ENCODE results near the gene FN1. TPM values are rescaled to one million over a fixed set of nuclear protein-coding genes. Genes with fewer than 3 reads are reported as not detected.

The FN1 gene
- total RNA-seq, 1 donor from 2014 or later, result 52.0 TPM

- Mint-ChIP-seq H3K9me3 (no peaks in the 10 kb centered on the region), H3K36me3 (peaks cover 18% of the 10 kb centered on the region), H3K27me3 (ENCODE audit: insufficient read depth, low read depth) (no peaks in the 10 kb centered on the region), H3K27ac (no peak overlapping the region), H3K4me1 (no peaks in the 10 kb centered on the region), H3K4me3 (no peak overlapping the region)
- no peaks in the 10 kb centered on the region for H4K20me1 ChIP-seq (ENCODE audit: low read depth)
- no peak overlapping the region for H3K9ac ChIP-seq
- no peaks in the 10 kb centered on the region for H3K27me3 ChIP-seq
- H3K4me3 ChIP-seq, result no peak overlapping the region
- H3K4me2 ChIP-seq, result no peak overlapping the region
- TF ChIP-seq EZH2phosphoT487 (IDR thresholded peaks at IDR 0.05) (no peak), EZH2 (IDR thresholded peaks at IDR 0.05) (no peak), CTCF (IDR thresholded peaks at IDR 0.05) (no peak)
- H3K27ac ChIP-seq, result no peak overlapping the region
- H3K79me2 ChIP-seq (ENCODE audit: low read depth), result no peaks in the 10 kb centered on the region
- H3K36me3 ChIP-seq, result peaks cover 3% of the 10 kb centered on the region
- H3F3A ChIP-seq (ENCODE audit: low read depth), result no peaks in the 10 kb centered on the region
- no peaks in the 10 kb centered on the region for H3K4me1 ChIP-seq
- no peak for DNase-seq (ENCODE audit: low spot score)
- no peaks in the 10 kb centered on the region for H3K9me3 ChIP-seq (ENCODE audit: low read depth)
- H2AFZ ChIP-seq (replicated peaks), result no peak overlapping the region
Measured at GRCh38 chr2:215416656-215417055, 19.2 kb downstream of the FN1 start.

GRCh38 chr2:215415820-215416577 is 19.9 kb downstream of the FN1 start:
- Histone ChIP-seq H3K4me2 (no peak overlapping the region), H3K79me2 (ENCODE audit: low read depth) (no peaks in the 10 kb centered on the region)

GRCh38 chr2:215415218-215415617 is 20.6 kb downstream of the FN1 start:
- no peaks in the 10 kb centered on the region for H3K9me3 ChIP-seq (ENCODE audit: low read depth)
- no peak overlapping the region for H3K9ac ChIP-seq
- no peaks in the 10 kb centered on the region for H3F3A ChIP-seq (ENCODE audit: low read depth)
- no peak for DNase-seq (ENCODE audit: low spot score)
- no peak overlapping the region for H3K4me2 ChIP-seq
- H2AFZ ChIP-seq (replicated peaks), result no peak overlapping the region
- H3K27me3 ChIP-seq, result no peaks in the 10 kb centered on the region
- no peak overlapping the region for H3K27ac ChIP-seq
- H3K9me3 Mint-ChIP-seq, result no peaks in the 10 kb centered on the region
- H3K27me3 Mint-ChIP-seq (ENCODE audit: insufficient read depth, low read depth), result no peaks in the 10 kb centered on the region
- no peaks in the 10 kb centered on the region for H3K4me1 ChIP-seq
- no peaks in the 10 kb centered on the region for H3K36me3 ChIP-seq
- no peaks in the 10 kb centered on the region for H3K4me1 Mint-ChIP-seq
- no peak overlapping the region for H3K4me3 Mint-ChIP-seq
- no peak overlapping the region for H3K27ac Mint-ChIP-seq
- peaks cover 22% of the 10 kb centered on the region for H3K36me3 Mint-ChIP-seq
- no peak overlapping the region for H3K4me3 ChIP-seq
- no peaks in the 10 kb centered on the region for H3K79me2 ChIP-seq (ENCODE audit: low read depth)
- H4K20me1 ChIP-seq (ENCODE audit: low read depth), result no peaks in the 10 kb centered on the region
- TF ChIP-seq EZH2 (IDR thresholded peaks at IDR 0.05) (no peak), CTCF (IDR thresholded peaks at IDR 0.05) (no peak), EZH2phosphoT487 (IDR thresholded peaks at IDR 0.05) (no peak)

More at GRCh38 chr2:215415820-215416577, 19.9 kb downstream of the FN1 start:
- H3F3A ChIP-seq (ENCODE audit: low read depth), result no peaks in the 10 kb centered on the region
- no peak overlapping the region for H3K4me3 ChIP-seq
- no peak overlapping the region for H3K4me3 Mint-ChIP-seq
- H3K27me3 ChIP-seq, result no peaks in the 10 kb centered on the region
- H3K4me1 ChIP-seq, result no peaks in the 10 kb centered on the region
- H3K27ac Mint-ChIP-seq, result no peak overlapping the region
- H3K9me3 ChIP-seq (ENCODE audit: low read depth), result no peaks in the 10 kb centered on the region
- no peak overlapping the region for H2AFZ ChIP-seq (replicated peaks)
- no peaks in the 10 kb centered on the region for H3K9me3 Mint-ChIP-seq
- peaks cover 3% of the 10 kb centered on the region for H3K36me3 ChIP-seq
- H3K4me1 Mint-ChIP-seq, result no peaks in the 10 kb centered on the region
- peaks cover 21% of the 10 kb centered on the region for H3K36me3 Mint-ChIP-seq
- no peak overlapping the region for H3K27ac ChIP-seq
- H3K9ac ChIP-seq, result no peak overlapping the region
- H4K20me1 ChIP-seq (ENCODE audit: low read depth), result no peaks in the 10 kb centered on the region
- no peak for DNase-seq (ENCODE audit: low spot score)
- TF ChIP-seq CTCF (IDR thresholded peaks at IDR 0.05) (no peak), EZH2phosphoT487 (IDR thresholded peaks at IDR 0.05) (no peak), EZH2 (IDR thresholded peaks at IDR 0.05) (no peak)
- H3K27me3 Mint-ChIP-seq (ENCODE audit: insufficient read depth, low read depth), result no peaks in the 10 kb centered on the region
